Psoas muscle (tissue), 8 donors: ENCODE results near the gene ITGB3. TPM values are rescaled to one million over a fixed set of nuclear protein-coding genes. Genes with fewer than 3 reads are reported as not detected.

ENCODE experiments used
- ATAC-seq, 4 donors: fragments of 200-7000 bp; cut with Tn5 transposase; one replicate each; pipeline ENCODE4 v1.9.1; 2020; ENCODE audit warnings: moderate library complexity in 3 of 4, mild to moderate bottlenecking in 2 of 4
- DNase-seq, 2 donors: peaks; one replicate each; pipeline ENCODE4 v3.0.0-alpha.2; 2020
- H3K27ac ChIP-seq: fragments of 200-600 bp; one replicate; pipeline ENCODE4 v1.8.0; 2022
- H3K27me3 ChIP-seq, 3 donors: fragments of 200-600 bp in 1 of 3; one replicate each; pipeline versions ENCODE4 v1.6.1 to v1.8.0; 2013 to 2022; ENCODE audit warnings: low read length in 2 of 3, mild to moderate bottlenecking in 2 of 3, moderate library complexity in 1 of 3; ENCODE audit not compliant: insufficient read depth in 3 of 3
- H3K36me3 ChIP-seq, 2 donors: fragments of 200-600 bp in 1 of 2; one replicate each; pipeline versions ENCODE4 v1.6.1 to v1.8.0; 2013 to 2022; ENCODE audit warnings: low read depth in 1 of 2, mild to moderate bottlenecking in 1 of 2, moderate library complexity in 1 of 2; ENCODE audit not compliant: insufficient read depth in 1 of 2
- H3K4me1 ChIP-seq: fragments of 200-600 bp; one replicate; pipeline ENCODE4 v1.8.0; 2022
- H3K4me3 ChIP-seq: fragments of 200-600 bp; one replicate; pipeline ENCODE4 v1.8.0; 2022; ENCODE audit warnings: mild to moderate bottlenecking
- H3K9me3 ChIP-seq: fragments of 200-600 bp; one replicate; pipeline ENCODE4 v1.8.0; 2022
- CTCF ChIP-seq: fragments of 200-600 bp; IDR thresholded peaks from one replicate; pipeline ENCODE4 v1.8.0; 2022; ENCODE audit warnings: antibody characterized with exemption
- WGBS, 3 donors: extraction: QIAGEN DNeasy Blood & Tissue Kit; methylation state at CpG; one replicate each; pipeline versions ENCODE4 v1.1.6 to v1.1.7; 2013; 5-methylcytosine and 5-hydroxymethylcytosine counted together
- intact Hi-C, 2 donors: fragments of 100-400 bp; cut with DNase I; formaldehyde crosslinking; loops; one replicate each; pipeline versions ENCODE4 v1.11.0 to v1.14.2; 2022
- polyA plus RNA-seq, 3 donors: library from polyadenylated mRNA; stranded (reverse); fragments of 200-250 nt; gene quantifications; one replicate each; pipeline ENCODE4 v1.2.3, GENCODE V29; 2013
- total RNA-seq, 4 donors: library from RNA; stranded (reverse); fragmentation: NEBNext Ultra II Directional in 2 of 4; extraction: Animal tissue kit (Norgen Biotek cat#: 25700) in 2 of 4; gene quantifications; one replicate each; pipeline versions ENCODE4 v1.2.1 to v1.2.4, GENCODE V29; 2021 to 2023
- donor health status: healthy with polysubstance abuse.
- donor health status: DM: no; HTN: no; CAD: no; lungs with moderate emphysema.
- donor health status: Bipolar disorder and iron deficiency.
- donor health status: healthy.
- donor health status: DM: yes; HTN: yes; CAD: no.
- donor health status: DM: no; HTN: no; CAD: no.
- donor health status: DM: no; HTN: no; CAD: no.
- donor health status: DM: yes; HTN: yes; CAD: no.

Gene ITGB3
- total and polyA plus RNA-seq, 7 donors, result 0.32 to 5.4 (median 1.5) TPM

GRCh38 chr17:47275245-47275984 is 21.8 kb downstream of the ITGB3 start:
- Histone ChIP-seq H3K4me3 (no peak overlapping the region), H3K27me3 (no peaks in the 10 kb centered on the region), H3K4me1 (peaks cover 48% of the 10 kb centered on the region), H3K9me3 (no peaks in the 10 kb centered on the region), H3K36me3 (no peaks in the 10 kb centered on the region), H3K27ac (peak overlapping the region; percentile 8)
- 26 to 36% (median 26%) methylated on average over 13 of the region's 13 CpGs for WGBS, 3 donors
- DNase-seq (peak; percentile 88 to 93), ATAC-seq (peak; percentile 42 to 69 (median 56))
- intact Hi-C loops, result no loop called here
- TF ChIP-seq CTCF, result no peak

GRCh38 chr17:47276444-47276843 is 22.8 kb downstream of the ITGB3 start:
- ATAC-seq, result no peak
- TF ChIP-seq CTCF, result no peak
- peak overlapping the region; percentile 8 for H3K27ac ChIP-seq
- no peaks in the 10 kb centered on the region for H3K36me3 ChIP-seq
- DNase-seq, result no peak
- H3K9me3 ChIP-seq, result no peaks in the 10 kb centered on the region
- WGBS, 3 donors, result 71 to 85% (median 75%) methylated on average over 3 of the region's 3 CpGs
- peaks cover 48% of the 10 kb centered on the region for H3K4me1 ChIP-seq
- no peak overlapping the region for H3K4me3 ChIP-seq
- no peaks in the 10 kb centered on the region for H3K27me3 ChIP-seq
- intact Hi-C loops, result no loop called here

- ATAC-seq (peak; percentile 42 to 67 (median 62)), DNase-seq (peak; percentile 63 to 79)
- H3K36me3 ChIP-seq, result no peaks in the 10 kb centered on the region
- intact Hi-C loops, result no loop called here
- H3K9me3 ChIP-seq, result no peaks in the 10 kb centered on the region
- no peak overlapping the region for H3K4me3 ChIP-seq
- TF ChIP-seq CTCF, result no peak
- peak overlapping the region; percentile 8 for H3K27ac ChIP-seq
- WGBS, 3 donors, result 20 to 23% (median 21%) methylated on average over 10 of the region's 10 CpGs
- H3K27me3 ChIP-seq, result no peaks in the 10 kb centered on the region
- peaks cover 48% of the 10 kb centered on the region for H3K4me1 ChIP-seq
Measured at GRCh38 chr17:47276868-47277267, 23.2 kb downstream of the ITGB3 start.

- no peak for ATAC-seq
- Histone ChIP-seq H3K27ac (peak overlapping the region; percentile 73), H3K36me3 (no peaks in the 10 kb centered on the region), H3K4me3 (no peak overlapping the region), H3K9me3 (no peaks in the 10 kb centered on the region), H3K27me3 (no peaks in the 10 kb centered on the region), H3K4me1 (peaks cover 48% of the 10 kb centered on the region)
- intact Hi-C loops, result no loop called here
- DNase-seq, result no peak
- 96 to 97% (median 97%) methylated on average over 1 of the region's 1 CpG for WGBS, 3 donors
- TF ChIP-seq CTCF, result no peak
Measured at GRCh38 chr17:47277921-47278320, 24.3 kb downstream of the ITGB3 start.

DNA sequence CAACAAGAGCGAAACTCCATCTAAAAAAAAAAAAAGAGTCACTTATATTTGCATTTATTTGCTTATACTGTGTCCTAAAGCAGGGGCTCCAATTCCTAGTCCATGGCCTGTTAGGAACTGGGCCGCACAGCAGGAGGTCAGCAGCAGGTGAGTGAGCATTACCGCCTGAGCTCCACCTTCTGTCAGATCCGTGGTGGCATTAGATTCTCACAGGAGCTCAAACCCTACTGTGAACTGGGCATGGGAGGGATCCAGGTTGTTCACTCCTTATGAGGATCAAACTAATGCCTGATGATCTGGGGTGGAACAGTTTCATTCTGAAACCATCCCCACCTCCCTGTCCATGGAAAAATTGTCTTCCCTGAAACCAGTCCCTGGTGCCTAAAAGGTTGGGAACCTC is 24.9 kb downstream of the ITGB3 start:
- peak overlapping the region; percentile 73 for H3K27ac ChIP-seq
- H3K36me3 ChIP-seq, result no peaks in the 10 kb centered on the region
- H3K4me3 ChIP-seq, result no peak overlapping the region
- TF ChIP-seq CTCF, result no peak
- intact Hi-C loops, result no loop called here
- WGBS, 3 donors, result 85 to 89% (median 85%) methylated on average over 4 of the region's 4 CpGs
- ATAC-seq, result no peak
- DNase-seq, result no peak
- H3K9me3 ChIP-seq, result no peaks in the 10 kb centered on the region
- peaks cover 48% of the 10 kb centered on the region for H3K4me1 ChIP-seq
- H3K27me3 ChIP-seq, result no peaks in the 10 kb centered on the region
